HG03378 (cell line): Measurements from ENCODE around the gene PPP1R16B.
A peak's percentile ranks its signal among the peaks of the same experiment; 100 is the strongest.
"Not testable (repeated sequence)": the region's sequence is repeated elsewhere in the genome, so short reads cannot be mapped to it uniquely, and the experiment has no call there.

Source experiments
- ATAC-seq: cut with Tn5 transposase; IDR thresholded peaks from one replicate; pipeline ENCODE4 v1.9.1; 2021; ENCODE audit warnings: mild to moderate bottlenecking, moderate library complexity; ENCODE audit not compliant: unreplicated experiment

PPP1R16B gene

DNA sequence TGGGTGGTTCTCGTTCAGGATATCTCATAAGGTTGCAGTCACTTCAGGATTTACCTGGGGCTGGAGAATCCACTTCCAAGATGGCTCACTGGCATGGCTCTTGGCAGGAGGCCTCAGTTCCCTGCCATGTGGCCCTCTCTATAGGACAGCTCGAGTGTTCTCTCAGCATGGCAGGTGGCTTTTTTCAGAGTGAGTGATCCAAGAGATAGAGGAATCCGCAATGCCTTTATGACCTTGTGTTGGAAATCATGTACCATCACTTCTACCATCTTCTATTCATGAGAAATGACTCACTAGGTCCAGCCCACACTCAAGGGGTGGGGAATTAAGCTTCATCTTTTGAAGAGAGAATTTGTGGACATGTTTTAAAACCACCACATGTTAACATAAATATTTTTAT, 37.8 kb downstream of the PPP1R16B start:
- no peak for ATAC-seq

GRCh38 chr20:38844963-38845362, 39.5 kb downstream of the PPP1R16B start:
- ATAC-seq = no peak

GRCh38 chr20:38847840-38848239, 42.3 kb downstream of the PPP1R16B start:
- ATAC-seq = no peak

GRCh38 chr20:38853759-38854158, 48.3 kb downstream of the PPP1R16B start:
- no peak for ATAC-seq

DNA sequence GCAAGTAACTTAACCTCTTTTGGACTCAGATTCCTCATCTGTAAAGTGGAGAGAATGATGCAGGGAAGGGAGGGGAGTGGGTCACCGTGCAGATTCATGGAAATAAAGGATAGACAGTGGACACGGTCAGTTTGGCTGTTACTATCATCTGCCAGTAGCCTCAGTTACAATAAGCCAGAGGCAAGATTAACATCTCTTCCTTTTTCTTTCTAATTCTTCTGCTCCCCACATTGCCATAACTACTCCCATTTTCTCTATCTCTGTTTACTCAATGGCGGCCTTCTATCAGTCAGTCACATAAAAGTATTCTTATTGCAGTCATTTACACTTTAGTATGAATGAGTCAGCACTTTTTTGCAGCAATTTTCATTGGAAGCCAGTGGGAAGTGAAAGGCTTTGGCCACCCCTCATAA, 49.2 kb downstream of the PPP1R16B start:
- no peak for ATAC-seq

- ATAC-seq = no peak
Measured at GRCh38 chr20:38855356-38855755, 49.9 kb downstream of the PPP1R16B start.

DNA sequence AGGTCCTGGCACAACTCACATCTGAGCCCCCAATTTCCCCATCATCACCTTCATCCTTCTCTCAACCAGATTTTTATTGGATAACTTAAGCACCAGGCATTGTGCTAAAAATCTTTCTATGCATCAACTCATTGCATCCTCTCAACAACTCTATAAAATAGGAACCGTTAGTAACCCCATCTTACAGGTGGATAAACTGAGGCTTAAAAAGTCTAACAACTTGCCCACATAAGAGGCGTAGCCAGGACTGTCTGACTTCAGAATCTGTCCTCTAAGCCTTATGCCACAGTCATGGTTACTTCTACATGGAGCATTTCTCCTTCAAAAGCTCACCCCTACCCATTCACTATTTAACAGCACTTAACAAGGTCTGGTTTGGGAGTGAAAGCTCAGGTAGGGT, 51.1 kb downstream of the PPP1R16B start:
- ATAC-seq = no peak

GRCh38 chr20:38857703-38858102, 52.2 kb downstream of the PPP1R16B start:
- no peak for ATAC-seq

DNA sequence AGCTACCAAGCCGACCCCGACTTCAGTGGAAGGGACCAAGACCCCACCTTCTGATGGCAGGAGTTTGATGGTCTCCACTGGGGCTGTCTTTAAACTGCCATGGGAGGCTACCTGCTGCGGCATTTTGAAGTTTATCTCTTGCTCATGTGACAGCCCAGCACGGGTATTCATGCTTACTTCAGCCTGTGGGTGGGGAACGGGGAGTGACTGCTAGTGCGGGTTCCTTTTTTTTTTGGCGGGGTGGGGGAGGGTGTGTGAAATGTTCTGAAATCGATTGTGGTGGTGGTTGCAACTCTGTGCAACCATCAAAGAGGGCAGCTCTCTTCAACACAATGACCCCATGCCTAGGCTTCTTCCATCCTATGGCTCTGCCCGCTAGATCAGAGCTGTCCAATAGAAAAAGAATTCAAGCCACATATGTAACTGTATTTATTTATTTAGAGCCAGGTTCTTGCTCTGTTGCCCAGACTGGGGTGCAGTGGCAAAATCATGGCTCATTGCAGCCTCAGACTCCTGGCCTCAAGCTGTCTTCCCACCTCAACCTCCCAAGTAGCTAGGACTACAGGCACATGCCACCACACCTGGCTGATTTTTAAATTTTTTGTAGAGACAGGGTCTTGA, 53.7 kb downstream of the PPP1R16B start:
- ATAC-seq = no peak

DNA sequence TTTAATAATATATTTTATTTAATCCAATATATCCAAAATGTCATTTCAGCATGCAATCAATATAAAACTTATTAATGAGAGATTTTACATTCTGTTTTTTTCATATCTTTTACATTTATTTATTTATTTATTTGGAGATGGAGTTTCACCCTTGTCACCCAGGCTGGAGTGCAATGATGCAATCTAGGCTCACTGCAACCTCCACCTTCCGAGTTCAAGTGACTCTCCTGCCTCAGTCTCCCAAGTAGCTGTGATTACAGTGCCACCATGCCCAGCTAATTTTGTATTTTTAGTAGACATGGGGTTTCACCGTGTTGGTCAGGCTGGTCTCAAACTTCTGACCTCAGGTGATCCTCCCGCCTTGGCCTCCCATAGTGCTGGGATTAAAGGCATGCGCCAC, 54.4 kb downstream of the PPP1R16B start:
- ATAC-seq = not testable (repeated sequence)

- no peak for ATAC-seq
Measured at GRCh38 chr20:38861071-38861401, 55.5 kb downstream of the PPP1R16B start.

GRCh38 chr20:38862226-38862625, 56.7 kb downstream of the PPP1R16B start:
- ATAC-seq = no peak

GRCh38 chr20:38863024-38863851, 57.7 kb downstream of the PPP1R16B start:
- ATAC-seq = peak; percentile 57

DNA sequence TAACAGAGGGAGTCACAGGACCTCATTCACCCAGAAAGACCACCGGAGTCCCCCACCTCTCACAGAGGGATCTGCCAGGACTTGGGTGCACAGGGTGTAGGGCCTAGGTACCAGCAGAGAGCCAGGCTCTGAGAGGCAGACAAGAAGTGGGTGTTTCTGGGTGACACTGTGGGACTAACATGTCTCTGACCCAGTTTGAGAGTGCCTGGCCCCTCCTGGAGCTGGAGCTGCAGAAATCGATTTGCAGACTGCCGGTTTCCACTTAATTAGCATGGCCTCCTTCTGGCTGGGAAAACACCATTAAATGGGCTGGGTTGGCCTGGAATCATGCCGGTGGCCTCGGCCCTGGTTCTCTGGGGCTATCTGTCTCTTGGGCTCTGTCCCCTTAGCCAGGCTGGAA, 59.2 kb downstream of the PPP1R16B start:
- ATAC-seq = no peak

DNA sequence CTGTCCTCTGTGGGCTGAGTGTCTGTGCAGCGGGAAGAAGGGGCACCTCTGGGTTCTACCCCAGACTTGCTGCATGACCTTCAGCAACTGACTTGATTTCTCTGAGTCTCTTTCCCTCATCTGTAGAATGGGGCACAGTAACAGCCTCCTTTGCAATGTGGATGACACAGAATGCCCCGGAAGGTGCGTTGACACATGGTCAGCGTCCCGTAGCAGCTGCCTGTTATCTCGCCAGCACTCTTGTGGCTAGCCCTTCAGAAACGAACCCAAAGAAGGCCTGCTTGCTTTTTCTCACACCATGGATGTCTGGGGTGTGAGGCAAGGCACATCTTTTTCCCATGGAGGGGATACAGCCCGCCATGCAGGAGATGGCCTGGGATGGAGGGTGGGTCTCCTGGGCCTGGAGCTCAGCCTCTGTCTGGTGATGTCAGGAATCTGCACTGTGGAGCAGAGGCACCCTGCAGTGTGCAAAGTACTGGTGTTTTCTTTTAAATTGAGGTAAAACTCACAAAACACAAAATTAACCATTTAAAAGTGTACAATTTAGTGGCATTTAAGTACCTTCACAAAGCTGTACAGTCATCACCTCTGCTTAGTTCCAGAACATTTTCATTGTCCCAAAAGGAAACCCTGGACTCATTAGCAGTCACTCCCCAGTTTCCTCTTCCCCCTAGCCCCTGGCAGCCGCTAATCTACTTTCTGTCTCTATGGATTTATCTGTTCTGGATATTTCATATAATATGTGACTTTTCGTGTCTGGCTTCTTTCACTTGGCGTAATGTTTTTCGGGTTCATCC, 61.0 kb downstream of the PPP1R16B start:
- ATAC-seq = no peak

GRCh38 chr20:38867062-38867359, 61.5 kb downstream of the PPP1R16B start:
- ATAC-seq = no peak

DNA sequence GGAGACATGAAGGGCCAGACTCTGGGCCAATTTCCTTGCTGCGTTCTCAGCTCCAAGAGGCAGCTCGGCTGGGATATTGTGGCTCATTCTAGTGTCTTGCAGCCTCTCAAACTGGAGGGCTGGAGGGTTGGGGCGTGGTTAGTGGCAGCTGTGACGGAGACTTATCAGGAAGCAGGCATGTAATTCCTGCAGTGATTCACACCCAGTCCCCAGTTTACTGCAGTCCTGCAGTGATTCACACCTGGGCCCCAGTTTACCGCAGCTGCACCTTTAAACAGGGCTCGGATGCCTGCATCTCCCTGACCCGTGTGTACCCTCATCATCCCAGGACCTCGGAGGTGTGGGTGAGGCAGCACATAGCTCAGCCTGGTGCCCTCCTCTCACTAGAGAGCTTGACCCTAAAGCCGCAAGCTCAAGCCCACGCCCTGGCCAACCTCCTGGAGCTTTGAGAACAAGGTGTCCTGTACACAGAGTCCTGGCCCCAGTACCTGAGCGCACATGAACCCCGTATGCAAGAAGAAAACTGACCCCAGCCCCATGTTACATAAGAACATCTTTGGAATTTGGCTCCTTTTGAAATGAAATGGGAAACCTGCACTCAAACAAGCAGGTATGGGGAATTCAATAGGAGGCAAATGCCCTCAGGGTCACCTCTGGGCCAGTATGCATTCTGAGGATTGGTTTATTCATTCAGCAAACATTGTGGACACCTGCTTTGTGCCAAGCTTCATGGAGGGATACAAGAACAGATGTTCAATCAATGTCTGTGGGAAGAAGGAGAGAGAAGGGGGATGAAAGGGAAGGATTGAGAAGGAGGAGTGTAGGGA, 65.4 kb downstream of the PPP1R16B start:
- no peak for ATAC-seq

- no peak for ATAC-seq
Measured at GRCh38 chr20:38871560-38871953, 66.1 kb downstream of the PPP1R16B start.

- ATAC-seq = no peak
Measured at GRCh38 chr20:38872036-38872435, 66.5 kb downstream of the PPP1R16B start.

DNA sequence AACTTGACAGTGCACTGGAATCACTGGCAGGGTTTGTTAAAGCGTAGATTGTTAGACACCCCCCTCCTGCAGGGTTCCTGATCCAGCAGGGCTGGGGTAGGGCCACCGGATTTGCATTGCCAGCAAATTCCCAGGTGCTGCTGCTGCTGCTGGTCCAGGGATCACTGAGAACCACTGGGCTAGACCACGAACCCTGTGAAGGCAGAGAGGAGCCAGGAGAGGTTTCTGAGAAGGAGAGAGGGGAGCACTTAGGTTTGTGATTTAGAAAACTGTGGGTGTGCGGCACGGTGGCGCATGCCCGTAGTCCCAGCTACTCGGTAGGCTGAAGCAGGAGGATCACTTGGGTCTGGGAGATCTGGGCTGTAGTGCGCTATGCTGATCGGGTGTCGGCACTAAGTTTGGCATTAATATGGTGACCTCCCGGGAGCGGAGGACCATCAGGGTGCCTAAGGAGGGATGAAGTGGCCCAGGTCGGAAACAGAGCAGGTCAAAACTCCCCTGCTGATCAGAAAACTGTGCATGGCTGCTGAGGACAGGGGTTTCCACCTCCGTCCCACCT, 67.1 kb downstream of the PPP1R16B start:
- peak; percentile 13 for ATAC-seq

- peak; percentile 60 for ATAC-seq
Measured at GRCh38 chr20:38873050-38873581, 67.6 kb downstream of the PPP1R16B start.
